WTC11 (cell line): Measurements from ENCODE around the gene KCNC3.

Experiments used
- CTCF ChIP-seq: fragments of 200-600 bp; IDR thresholded peaks from 2 replicates; pipeline ENCODE4 v1.8.0; 2022; ENCODE audit warnings: antibody characterized with exemption
- ETV6 ChIP-seq: sonication (generic); formaldehyde crosslinking; IDR thresholded peaks from 2 replicates; pipeline ENCODE4 v1.8.1; 2022; ENCODE audit warnings: mild to moderate bottlenecking, missing genetic modification reagents
- IRF2 ChIP-seq: sonication (generic); formaldehyde crosslinking; IDR thresholded peaks from 2 replicates; pipeline ENCODE4 v1.8.0; 2022; ENCODE audit warnings: low read depth, missing genetic modification reagents, borderline replicate concordance
- SMAD3 ChIP-seq: sonication (generic); formaldehyde crosslinking; IDR thresholded peaks from 2 replicates; pipeline ENCODE4 v1.8.0; 2022; ENCODE audit warnings: missing genetic modification reagents, mild to moderate bottlenecking, borderline replicate concordance
- ZNF532 ChIP-seq: fragments of 250-450 bp; sonication (Bioruptor Pico); IDR thresholded peaks from 2 replicates; pipeline ENCODE4 v1.9.0; 2021; ENCODE audit warnings: mild to moderate bottlenecking, borderline replicate concordance

GRCh38 chr19:50323782-50324133 lies 5.4 kb downstream of the KCNC3 start:
- TF ChIP-seq IRF2 (CRISPR knock-in tag), result no peak
- TF ChIP-seq CTCF, result no peak
- no peak for TF ChIP-seq SMAD3 (CRISPR knock-in tag)
- no peak for TF ChIP-seq ETV6 (CRISPR knock-in tag)
- TF ChIP-seq ZNF532, result no peak
